ENCODE measurements around the gene MEGF10.

Gene MEGF10

DNA sequence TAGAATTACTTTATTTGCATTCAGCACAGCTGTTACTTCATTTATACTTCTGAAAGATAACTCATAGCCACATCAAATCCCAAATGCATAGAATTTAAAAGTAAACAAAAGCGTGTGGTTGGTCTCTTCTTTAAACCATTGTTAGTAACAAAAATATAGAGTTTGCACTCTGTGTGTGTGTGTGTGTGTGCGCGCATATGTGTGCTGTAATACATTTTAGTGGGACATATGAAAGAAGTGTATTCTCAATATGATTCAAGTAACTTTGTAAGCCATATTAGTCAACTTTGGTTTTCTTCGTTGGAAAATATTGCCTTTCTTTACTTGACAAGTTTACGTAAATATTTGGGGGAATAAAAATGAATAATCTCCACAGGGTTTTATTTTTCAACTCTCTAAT lies 120.8 kb downstream of the MEGF10 start:
- no peak for DNase-seq (ENCODE audit: low read depth in 2 of 2)

DNA sequence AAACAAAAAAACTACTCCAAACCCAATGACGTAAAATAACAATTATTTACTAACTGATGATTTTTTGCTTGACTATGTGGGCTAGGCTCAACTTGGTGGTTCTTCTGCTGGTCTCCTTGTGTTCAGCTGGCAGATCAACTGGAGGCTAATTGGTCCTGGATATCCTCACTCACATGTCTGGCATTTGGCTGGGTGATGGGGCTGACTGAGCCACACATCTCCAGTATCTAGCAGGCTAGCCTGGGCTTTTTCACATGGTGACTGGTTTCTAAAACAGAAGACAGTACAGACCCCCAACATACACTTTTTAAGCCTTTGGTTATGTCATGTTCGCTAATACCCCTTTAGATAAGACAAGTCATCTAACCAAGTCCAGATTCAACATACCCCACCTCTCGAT lies 122.1 kb downstream of the MEGF10 start:
- DNase-seq (ENCODE audit: low read depth in 2 of 2): no peak

DNA sequence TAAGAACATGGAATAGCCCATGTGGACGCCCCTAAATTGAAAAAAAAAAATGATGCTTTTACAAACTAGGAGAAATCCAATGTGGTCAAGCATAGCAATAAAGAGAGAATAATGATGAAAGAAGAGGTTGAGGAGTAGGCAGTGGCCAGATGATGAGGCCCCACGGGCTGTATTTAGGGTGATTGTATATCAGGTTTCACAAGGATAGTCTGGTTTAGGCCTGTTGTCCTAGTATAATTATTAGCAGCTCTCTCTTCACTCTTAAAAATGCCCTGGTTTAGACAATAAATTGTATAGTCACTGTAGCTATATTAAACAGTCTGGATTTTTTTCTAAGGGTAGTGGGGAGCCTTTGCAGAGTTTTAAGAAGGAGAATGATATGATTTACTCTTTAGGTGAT lies 124.4 kb downstream of the MEGF10 start:
- no peak for DNase-seq (ENCODE audit: low read depth in 2 of 2)

DNA sequence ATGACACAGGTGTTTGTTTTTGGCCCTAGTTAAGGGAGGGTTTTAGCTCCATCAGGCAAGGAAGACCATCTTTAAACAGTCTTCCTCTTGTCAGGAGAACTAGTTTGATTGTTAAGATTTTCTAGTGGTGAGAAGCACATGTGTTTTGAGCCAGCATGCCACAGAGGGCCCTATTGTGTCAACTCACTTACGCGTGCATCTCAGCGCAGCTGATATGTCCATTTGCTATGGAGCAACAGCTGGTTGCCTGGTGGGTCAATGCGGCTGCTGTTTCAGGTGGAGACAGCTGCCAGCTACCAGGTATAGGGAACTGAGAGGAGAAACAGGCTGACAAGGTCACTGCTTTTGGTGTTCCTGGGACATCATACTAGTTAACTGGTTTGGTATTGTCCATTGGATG lies 126.3 kb downstream of the MEGF10 start:
- no peak for DNase-seq (ENCODE audit: low read depth in 2 of 2)

DNA sequence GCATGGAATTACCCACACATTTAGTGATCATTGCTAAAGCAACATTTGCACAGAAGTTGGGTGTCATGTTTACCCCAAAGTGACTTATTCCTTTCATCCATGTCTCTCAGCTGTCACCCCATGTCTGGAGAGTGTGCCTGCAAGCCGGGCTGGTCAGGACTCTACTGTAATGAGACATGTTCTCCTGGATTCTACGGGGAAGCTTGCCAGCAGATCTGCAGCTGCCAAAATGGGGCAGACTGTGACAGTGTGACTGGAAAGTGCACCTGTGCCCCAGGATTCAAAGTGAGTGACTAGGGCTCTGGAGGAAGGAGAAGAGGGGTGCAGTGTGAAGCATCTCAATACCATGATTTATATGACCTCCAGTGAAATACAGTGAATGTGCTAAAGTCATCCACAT lies 126.9 kb downstream of the MEGF10 start:
- DNase-seq (ENCODE audit: low read depth in 2 of 2): no peak

DNA sequence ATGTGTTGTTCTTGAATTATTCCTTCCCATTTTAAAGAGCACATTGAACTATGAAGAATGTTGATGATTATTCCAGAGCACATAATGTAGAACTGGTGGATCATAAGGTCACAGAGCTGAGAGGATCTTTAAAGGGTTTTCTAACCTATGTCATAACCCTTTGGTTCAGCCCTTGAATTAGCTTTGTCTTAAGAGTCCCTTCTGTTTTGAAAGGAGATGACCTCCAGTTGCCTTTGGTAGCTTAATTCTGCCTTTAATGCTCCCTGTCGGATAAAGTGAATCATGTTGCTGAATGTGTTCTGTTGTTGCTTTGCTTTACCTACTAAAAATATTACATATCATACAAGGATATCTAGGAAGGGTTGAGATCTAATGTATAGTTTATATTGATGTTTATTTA lies 127.8 kb downstream of the MEGF10 start:
- no peak for DNase-seq (ENCODE audit: low read depth in 2 of 2)

DNA sequence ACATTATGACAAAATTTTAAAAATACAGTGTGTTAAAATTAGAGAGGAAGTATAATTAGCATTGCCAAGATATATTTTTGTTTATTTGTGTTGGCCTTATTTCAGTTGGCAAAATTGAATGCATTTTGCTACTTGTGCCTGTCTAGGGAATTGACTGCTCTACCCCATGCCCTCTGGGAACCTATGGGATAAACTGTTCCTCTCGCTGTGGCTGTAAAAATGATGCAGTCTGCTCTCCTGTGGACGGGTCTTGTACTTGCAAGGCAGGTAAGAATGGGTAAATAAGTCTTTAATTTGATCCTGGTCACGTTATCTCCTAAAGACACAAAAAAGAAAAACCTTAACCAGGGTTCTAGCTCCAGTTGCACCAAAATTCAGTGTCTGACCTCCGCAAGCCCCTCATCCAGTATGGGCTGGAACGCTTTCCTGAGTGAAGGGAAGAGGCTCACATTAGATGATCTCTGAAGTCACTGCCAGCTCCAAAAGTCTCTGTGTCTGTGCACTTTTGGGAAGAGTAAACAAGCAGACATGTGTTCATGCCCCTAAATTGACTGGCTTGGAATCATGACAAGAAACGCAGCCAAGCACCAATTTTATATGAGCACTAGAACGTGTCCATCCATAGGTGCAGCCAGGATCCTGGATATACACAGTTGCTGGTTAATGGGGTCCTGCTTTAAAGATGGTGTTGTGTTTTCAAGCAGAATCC lies 128.5 kb downstream of the MEGF10 start:
- no peak for DNase-seq (ENCODE audit: low read depth in 2 of 2)

DNA sequence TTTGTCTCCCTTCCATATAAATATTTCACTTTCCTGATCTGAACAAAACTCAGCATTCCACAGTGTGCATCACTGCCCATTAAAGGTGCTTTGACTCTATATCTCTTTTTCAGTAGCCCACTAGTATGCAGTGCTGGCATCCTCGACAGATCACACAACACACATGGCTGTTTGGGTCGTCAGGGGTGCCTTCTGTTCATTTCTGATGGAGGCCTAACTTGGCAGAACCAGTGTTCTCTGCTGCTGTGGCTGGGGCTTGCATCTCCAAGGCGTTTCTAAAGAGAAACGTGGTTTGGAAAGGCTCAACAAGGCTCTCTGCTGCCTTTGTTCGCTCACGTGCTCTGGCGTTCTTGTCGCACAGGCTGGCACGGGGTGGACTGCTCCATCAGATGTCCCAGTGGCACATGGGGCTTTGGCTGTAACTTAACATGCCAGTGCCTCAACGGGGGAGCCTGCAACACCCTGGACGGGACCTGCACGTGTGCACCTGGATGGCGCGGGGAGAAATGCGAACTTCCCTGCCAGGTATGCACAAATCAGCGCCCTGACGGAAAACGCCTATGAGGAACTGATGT lies 129.2 kb downstream of the MEGF10 start:
- no peak for DNase-seq (ENCODE audit: low read depth in 2 of 2)

DNA sequence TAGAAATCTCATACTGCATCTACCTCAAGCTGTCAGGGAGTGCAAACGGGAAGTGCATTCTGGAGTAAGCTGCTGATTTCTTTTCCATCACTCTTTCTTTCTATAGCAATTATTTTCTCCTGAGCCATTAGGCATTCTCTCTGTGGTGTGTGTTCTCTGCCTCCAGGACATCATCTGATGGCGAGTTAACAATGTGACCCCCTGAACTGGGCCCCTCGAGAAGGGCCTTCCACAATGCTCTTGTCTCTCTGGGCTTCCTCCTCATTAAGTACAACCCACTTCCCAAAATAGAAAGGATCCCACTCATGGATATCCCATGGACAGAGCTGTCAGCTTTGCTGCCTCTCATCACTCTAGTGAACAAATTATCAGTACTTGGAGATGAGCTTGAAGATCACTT lies 130.2 kb downstream of the MEGF10 start:
- no peak for DNase-seq (ENCODE audit: low read depth in 2 of 2)

DNA sequence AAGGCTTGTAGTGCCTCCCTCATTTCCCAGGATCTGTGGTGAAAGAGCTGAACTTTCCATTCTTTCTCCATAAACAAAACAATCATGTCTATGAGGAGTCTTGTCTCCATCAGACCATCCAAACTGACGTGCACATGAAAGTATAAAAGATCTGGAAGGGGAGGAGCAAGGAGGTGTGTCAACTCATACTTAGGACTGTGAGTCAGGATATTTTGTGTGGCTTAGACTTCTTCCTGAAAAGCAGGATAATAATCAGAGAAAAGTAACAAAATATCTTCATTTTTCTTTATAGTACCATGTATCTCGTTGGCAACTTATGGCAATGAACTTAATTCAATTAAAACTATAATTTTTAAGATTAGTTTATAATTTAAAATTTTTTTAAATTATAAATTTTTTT lies 130.9 kb downstream of the MEGF10 start:
- no peak for DNase-seq (ENCODE audit: low read depth in 2 of 2)

DNA sequence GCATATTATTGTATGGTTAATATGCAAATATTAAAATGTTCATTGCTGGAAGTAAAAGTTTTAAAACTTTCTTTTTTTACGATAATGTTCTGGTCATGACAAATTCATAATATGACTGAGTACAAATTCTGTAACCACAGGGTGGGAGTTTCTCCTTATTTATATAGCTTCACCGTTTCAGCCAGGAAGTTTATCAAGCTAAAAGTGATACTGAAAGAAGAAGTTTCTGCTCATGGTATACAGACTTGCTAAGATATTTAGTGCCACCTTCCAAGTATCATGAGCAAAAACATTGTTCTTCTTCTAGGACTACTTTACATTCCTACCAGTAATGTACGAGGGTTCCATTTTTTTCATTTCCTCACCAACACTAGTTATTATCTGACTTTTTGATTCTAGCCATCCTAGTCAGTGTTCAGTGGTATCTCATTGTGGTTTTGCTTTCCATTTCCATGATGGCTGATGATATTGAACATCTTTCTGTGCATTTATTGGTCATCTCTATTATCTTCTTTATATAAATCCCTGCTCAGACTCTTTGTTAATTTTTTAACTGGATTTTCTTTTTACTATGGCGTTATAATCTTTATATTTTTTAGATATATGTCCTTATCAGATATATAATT lies 132.7 kb downstream of the MEGF10 start:
- no peak for DNase-seq (ENCODE audit: low read depth in 2 of 2)

DNA sequence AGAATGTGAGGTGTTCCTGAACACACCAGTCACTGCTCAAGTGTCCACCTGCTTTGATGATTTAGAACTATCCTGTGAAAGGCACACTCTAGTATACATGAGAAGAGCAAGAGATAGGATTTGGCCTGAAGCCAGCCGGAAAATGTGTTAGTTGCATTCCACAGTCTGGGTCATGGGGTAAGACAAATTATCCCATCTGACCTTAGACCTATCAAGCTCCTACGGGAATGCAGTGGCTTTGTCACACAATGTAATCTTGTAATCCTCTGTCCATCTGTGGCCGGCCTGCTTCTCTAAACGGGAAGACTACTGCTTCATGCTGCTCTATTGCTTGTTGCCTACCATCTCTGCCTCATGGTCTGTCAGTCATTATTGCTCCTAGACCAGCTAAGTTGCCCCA lies 134.4 kb downstream of the MEGF10 start:
- no peak for DNase-seq (ENCODE audit: low read depth in 2 of 2)

DNA sequence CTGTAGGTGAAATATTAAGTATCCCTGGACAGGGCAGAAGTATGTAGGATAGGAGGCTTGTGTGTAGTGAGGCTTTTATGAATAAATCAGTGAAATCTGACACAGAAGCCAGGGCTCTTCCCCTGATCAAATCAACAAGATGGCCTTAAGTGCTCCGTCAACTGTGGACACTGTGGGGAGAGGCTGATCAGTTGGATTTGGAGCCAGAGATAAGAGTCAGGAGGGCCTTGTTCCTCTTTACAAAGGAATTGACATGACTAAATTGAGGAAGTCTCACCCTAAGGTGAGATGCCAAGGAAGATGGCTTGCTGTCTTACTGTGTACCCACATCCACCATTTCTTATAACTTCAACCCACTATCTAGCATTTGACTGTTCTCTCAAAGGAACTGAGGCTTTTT lies 135.3 kb downstream of the MEGF10 start:
- no peak for DNase-seq (ENCODE audit: low read depth in 2 of 2)

DNA sequence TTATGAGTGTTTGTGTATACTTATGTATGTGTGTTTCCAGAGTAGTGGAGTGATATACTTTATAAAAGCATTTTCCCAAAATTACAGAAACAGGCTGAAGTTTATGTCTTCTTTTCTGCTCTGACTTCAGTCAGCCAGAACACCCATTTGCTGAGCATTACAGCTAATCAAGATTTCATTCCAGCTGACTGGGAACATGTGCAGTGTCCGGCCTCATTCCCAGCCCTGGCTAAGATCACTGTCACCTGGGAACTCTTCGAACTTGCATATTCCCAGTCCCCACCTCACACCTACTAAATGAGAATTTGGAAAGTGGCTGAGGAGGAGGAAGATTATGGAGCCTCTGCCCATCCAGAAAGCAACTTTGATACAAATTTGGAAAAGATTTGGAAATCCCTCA lies 136.1 kb downstream of the MEGF10 start:
- DNase-seq (ENCODE audit: low read depth in 2 of 2): no peak

DNA sequence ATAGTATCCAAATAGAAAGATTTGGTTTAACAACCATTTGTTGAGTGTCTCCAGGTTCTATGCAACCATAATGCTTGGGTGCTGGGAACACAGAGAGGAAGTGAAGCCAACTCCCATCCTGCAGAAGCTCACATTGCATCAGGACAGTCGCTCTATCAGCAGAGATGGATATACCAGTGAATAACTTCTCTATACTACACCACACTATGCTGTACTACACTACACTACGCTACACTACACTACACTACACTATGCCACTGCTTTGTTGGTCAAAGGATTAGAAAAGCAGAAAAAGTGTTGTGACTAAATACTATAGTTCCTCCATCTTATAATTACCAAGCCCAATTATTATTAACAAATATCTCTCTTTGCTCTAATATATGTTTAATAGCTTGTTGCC lies 137.7 kb downstream of the MEGF10 start:
- DNase-seq (ENCODE audit: low read depth in 2 of 2): no peak

DNA sequence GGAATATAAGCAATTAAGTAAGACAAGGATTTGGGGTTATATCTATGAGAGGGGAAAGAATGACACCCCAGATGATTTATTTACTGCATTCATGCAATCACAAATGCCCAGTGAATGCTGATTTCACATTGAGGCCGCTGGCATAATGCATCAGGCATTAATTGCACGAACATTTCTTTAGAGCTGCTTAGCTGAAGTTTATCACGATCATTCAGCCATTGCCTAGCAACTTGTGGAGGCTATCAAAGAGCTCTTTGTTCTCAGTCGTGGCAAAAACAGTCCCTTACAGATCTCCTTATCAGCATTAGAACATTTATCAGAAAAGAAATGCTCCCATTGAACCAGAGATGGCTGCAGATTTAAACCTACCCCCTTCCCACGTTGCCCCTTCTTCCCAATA lies 138.2 kb downstream of the MEGF10 start:
- no peak for DNase-seq (ENCODE audit: low read depth in 2 of 2)

DNA sequence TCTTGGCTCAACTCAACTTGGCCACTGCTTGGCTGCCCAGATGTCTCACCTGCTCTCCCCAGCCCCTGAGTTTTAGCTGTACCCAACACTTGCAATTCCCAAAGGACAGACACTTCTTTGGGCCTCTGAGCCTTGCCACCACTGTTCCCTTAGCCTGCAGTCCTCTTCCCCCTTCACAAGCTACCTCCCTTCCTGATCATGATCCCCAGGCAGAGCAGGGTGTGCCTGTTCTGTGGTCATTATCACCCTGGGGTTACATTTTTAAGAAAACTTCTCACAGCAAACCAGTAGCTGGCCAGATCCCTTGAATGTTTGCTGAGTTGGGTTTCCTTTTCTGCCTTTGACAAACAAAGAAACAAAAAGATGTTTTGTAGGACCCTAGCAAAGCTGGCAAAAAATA lies 139.3 kb downstream of the MEGF10 start:
- no peak for DNase-seq (ENCODE audit: low read depth in 2 of 2)

DNA sequence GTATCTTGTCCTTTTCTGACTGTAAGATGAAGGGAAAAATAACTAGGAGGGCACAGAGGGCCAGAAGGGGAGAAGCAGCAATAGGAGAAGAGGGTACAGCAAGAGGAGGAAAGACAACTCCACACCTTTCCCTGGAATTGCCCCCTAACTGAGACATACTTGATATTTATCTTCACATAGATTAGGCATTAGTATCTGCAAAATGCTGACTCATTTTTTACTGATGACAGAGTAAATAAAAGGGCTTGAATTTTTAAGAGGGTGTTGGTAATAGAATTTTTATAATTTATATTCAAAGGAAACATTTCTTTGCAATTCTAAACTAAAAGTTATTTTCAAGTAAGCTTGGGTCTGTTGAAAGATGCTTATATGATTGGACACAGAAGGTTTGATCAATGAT lies 140.0 kb downstream of the MEGF10 start:
- DNase-seq (ENCODE audit: low read depth in 2 of 2): no peak

DNA sequence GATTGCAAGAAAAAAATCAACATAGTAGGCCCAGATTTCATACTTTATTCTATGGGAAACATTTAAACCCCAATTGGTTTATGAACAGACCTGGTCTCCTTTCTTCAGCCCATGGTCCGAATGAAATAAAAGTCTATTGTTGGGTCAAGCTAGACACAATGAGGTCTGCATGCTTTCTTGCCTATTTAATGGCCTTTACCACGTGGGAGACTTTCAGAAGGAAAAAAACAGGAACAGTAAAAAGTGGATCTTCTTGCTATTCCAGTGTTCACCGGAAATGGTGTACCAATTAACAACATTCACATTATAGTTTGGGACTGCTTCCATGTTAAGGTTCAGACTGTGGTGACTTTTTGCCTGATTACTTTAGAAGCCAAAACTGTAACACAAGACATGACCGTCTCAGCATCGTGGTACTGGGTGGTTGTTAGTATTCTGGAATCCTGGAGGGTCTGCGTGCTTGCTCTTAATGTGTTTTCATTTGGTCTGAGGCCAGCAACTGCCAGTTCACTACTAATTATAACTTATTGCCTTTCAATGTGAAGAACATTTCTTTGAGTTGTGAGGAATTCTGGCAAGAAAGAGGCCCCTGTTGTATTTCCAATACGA lies 141.5 kb downstream of the MEGF10 start:
- DNase-seq (ENCODE audit: low read depth in 2 of 2): no peak

DNA sequence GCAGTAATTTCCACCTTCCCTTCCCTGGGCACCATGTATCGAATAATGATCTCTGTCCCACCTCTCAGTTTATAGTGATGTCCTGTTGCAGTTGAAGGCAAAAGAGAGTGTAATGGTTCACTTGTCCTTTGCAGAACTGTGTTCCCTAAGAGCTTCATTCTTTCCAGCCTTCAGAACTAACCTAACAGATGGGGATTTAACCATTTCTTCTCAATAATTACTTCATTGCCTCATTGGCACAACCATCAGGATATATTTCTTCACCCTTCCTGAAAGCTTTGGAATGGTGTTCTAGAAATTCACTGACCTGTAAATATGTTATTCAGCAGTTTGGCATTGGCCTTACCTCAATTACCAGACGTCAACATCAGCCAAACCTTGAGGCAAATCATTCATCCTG lies 142.9 kb downstream of the MEGF10 start:
- no peak for DNase-seq (ENCODE audit: low read depth in 2 of 2)

DNA sequence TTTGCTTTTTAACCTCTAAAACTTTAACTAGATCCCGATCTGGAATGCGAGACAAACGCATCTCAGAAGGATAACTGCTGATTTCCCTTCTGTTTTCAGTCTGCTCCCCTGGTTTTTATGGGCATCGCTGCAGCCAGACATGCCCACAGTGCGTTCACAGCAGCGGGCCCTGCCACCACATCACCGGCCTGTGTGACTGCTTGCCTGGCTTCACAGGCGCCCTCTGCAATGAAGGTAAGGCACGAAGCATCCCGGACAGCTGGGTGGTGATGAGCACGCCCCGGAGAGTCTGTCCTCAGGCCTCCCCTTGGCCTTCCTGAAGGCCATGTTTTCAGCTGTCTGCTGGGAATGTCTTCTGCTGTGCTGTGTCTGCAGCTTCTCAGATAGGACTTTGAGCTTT lies 144.0 kb downstream of the MEGF10 start:
- DNase-seq (ENCODE audit: low read depth in 2 of 2): no peak

DNA sequence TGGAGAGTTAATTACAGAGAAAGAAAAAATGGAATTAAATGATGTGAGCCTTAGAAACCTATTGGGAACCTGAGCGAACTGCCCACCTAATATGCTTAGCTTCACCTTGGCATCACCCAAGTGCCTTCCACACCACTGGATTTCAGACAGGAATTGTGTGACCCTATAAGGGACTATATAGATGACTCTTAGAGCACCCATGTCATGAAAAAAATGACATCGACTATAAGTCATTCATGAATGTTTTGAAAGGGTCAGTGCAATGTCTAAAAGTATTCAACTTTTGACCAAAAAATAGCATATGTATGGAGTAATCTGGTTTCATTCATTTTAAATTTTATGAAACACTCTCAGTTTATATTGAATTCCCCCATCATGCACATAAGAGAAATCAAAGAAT lies 145.2 kb downstream of the MEGF10 start:
- DNase-seq (ENCODE audit: low read depth in 2 of 2): no peak

DNA sequence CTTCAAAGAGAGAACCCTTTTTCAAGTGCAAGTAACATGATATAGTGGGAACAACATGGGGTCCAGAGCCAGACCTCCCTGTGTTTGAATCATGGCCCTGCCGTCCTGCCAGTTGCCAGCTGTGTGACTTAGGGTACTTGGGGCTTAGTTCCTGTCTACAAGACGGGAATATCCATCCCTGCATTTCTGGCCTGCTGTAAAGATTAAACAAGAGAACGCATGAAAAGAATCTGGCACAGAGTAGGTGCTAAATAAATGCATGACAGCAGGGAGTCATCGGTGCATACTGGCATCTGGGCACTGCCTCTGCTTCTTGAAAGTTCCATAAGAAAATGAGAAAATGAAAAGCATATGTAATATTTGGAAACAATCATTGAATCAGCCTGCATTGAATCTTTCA lies 149.0 kb downstream of the MEGF10 start:
- DNase-seq (ENCODE audit: low read depth in 2 of 2): no peak
